Loucy (cell line): ENCODE measurements around the gene PAPPA2.

Experiments used
- H2AFZ ChIP-seq: fragments of 200-600 bp; sonication (generic); 2 replicates; pipeline ENCODE4 v1.6.0; 2016; ENCODE audit warnings: antibody characterized with exemption, mild to moderate bottlenecking, low read length, moderate library complexity
- H3F3A ChIP-seq: fragments of 200-600 bp; 2 replicates; pipeline ENCODE4 v1.6.0; 2016; ENCODE audit warnings: antibody characterized with exemption, low read depth, mild to moderate bottlenecking
- H3K27me3 ChIP-seq: fragments of 200-600 bp; sonication (generic); 2 replicates; pipeline ENCODE4 v1.6.1; 2014; ENCODE audit warnings: low read length, mild to moderate bottlenecking; ENCODE audit not compliant: insufficient read depth, poor library complexity, severe bottlenecking
- H3K36me3 ChIP-seq: fragments of 200-600 bp; sonication (generic); 2 replicates; pipeline ENCODE4 v1.6.1; 2016; ENCODE audit warnings: low read length; ENCODE audit not compliant: insufficient read depth
- H3K4me1 ChIP-seq: fragments of 200-600 bp; sonication (generic); 2 replicates; pipeline ENCODE4 v1.5.1; 2014; ENCODE audit warnings: low read length, mild to moderate bottlenecking; ENCODE audit not compliant: insufficient read depth, poor library complexity, severe bottlenecking
- H3K4me2 ChIP-seq: fragments of 200-600 bp; sonication (generic); 2 replicates; pipeline ENCODE4 v1.6.0; 2014; ENCODE audit warnings: antibody characterized with exemption, low read length, low read depth, mild to moderate bottlenecking; ENCODE audit not compliant: poor library complexity, severe bottlenecking
- H3K4me3 ChIP-seq: fragments of 200-600 bp; sonication (generic); 2 replicates; pipeline ENCODE4 v1.5.1; 2014; ENCODE audit warnings: low read length, mild to moderate bottlenecking, mixed read lengths; ENCODE audit not compliant: poor library complexity, severe bottlenecking
- H3K79me2 ChIP-seq: fragments of 200-600 bp; sonication (generic); 2 replicates; pipeline ENCODE4 v1.6.1; 2014; ENCODE audit warnings: low read length; ENCODE audit not compliant: insufficient read depth
- H3K9ac ChIP-seq: fragments of 200-600 bp; sonication (generic); 2 replicates; pipeline ENCODE4 v1.6.0; 2014; ENCODE audit warnings: mild to moderate bottlenecking, low read depth, low read length, moderate library complexity; ENCODE audit not compliant: poor library complexity, severe bottlenecking
- H3K9me2 ChIP-seq: fragments of 200-600 bp; sonication (generic); replicated peaks from 2 replicates; pipeline ENCODE4 v1.6.1; 2016; ENCODE audit warnings: low read depth, low read length, mixed read lengths
- H3K9me3 ChIP-seq: fragments of 200-600 bp; sonication (generic); 2 replicates; pipeline ENCODE4 v1.6.1; 2014; ENCODE audit warnings: mild to moderate bottlenecking, antibody characterized with exemption, low read length, low read depth; ENCODE audit not compliant: insufficient read depth
- H4K20me1 ChIP-seq: fragments of 200-600 bp; sonication (generic); 2 replicates; pipeline ENCODE4 v1.6.0; 2014; ENCODE audit warnings: antibody characterized with exemption, low read length, mild to moderate bottlenecking; ENCODE audit not compliant: insufficient read depth, poor library complexity, severe bottlenecking
- EZH2phosphoT487 ChIP-seq: fragments of 200-600 bp; IDR thresholded peaks from 2 replicates; pipeline ENCODE4 v1.6.1; 2018; ENCODE audit warnings: antibody characterized with exemption, mild to moderate bottlenecking, moderate library complexity, borderline replicate concordance
- TF ChIP-seq, protein P1 (sequence below): fragments of 200-600 bp; sonication (generic); conservative IDR thresholded peaks from 2 replicates; pipeline ENCODE4 v1.5.1; 2014; ENCODE audit warnings: mild to moderate bottlenecking, antibody characterized with exemption, low read length

PAPPA2 gene

GRCh38 chr1:176692431-176692830 lies 229.5 kb downstream of the PAPPA2 start:
- Histone ChIP-seq H4K20me1 (no peaks in the 10 kb centered on the region), H3K9me2 (no peaks in the 10 kb centered on the region), H3K4me2 (no peak overlapping the region), H2AFZ (no peak overlapping the region), H3K4me1 (peaks cover 10% of the 10 kb centered on the region), H3K9ac (no peak overlapping the region), H3K9me3 (no peaks in the 10 kb centered on the region), H3K4me3 (no peak overlapping the region), H3K27me3 (no peaks in the 10 kb centered on the region), H3K79me2 (no peaks in the 10 kb centered on the region), H3F3A (no peaks in the 10 kb centered on the region), H3K36me3 (no peaks in the 10 kb centered on the region)
- TF ChIP-seq, protein P1, sequence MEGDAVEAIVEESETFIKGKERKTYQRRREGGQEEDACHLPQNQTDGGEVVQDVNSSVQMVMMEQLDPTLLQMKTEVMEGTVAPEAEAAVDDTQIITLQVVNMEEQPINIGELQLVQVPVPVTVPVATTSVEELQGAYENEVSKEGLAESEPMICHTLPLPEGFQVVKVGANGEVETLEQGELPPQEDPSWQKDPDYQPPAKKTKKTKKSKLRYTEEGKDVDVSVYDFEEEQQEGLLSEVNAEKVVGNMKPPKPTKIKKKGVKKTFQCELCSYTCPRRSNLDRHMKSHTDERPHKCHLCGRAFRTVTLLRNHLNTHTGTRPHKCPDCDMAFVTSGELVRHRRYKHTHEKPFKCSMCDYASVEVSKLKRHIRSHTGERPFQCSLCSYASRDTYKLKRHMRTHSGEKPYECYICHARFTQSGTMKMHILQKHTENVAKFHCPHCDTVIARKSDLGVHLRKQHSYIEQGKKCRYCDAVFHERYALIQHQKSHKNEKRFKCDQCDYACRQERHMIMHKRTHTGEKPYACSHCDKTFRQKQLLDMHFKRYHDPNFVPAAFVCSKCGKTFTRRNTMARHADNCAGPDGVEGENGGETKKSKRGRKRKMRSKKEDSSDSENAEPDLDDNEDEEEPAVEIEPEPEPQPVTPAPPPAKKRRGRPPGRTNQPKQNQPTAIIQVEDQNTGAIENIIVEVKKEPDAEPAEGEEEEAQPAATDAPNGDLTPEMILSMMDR = no peak
- no peak for TF ChIP-seq EZH2phosphoT487

- Histone ChIP-seq H3K9me2 (no peaks in the 10 kb centered on the region), H3F3A (no peaks in the 10 kb centered on the region), H3K36me3 (no peaks in the 10 kb centered on the region), H3K4me1 (peaks cover 10% of the 10 kb centered on the region), H3K79me2 (no peaks in the 10 kb centered on the region), H3K4me3 (no peak overlapping the region), H3K9me3 (no peaks in the 10 kb centered on the region), H3K27me3 (no peaks in the 10 kb centered on the region), H2AFZ (0 out of 2 replicates have a peak overlapping the region, but pooled peaks have one; percentile 24), H4K20me1 (no peaks in the 10 kb centered on the region), H3K9ac (no peak overlapping the region), H3K4me2 (no peak overlapping the region)
- TF ChIP-seq, protein P1 = no peak
These were observed 230.2 kb downstream of the PAPPA2 start for GRCh38 chr1:176692988-176693696.

DNA sequence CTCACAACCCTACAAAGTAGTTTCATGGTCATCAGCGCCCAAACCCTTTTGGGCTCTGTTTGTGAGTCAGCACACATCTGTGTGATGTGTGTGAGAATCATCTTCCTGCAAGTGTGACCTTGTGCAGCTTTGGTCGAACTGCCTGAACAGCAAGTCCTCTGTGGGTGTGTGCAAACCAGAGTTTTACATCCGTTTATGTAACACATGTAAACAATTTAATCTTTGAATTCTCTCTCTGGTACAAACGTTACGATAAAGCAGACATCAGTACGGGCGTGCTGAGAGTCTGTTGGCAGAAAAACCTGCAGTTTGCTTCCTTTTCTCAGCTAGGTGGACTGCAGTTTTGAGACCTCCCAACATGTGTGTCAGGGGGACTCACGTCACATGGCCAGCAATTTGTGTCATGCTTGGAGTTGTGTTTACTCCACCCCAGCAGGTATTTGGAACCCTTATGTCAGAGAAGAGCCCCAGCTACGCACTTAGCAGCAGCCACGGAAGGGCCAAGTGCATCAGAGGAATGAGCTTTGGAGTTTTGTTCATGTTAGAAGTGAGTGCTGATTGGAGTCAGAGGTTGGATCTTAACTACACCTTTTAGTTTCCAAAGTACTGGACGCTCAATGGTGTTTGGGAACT lies 230.8 kb downstream of the PAPPA2 start:
- Histone ChIP-seq H3K36me3 (no peaks in the 10 kb centered on the region), H3K4me2 (no peak overlapping the region), H3K9me3 (no peaks in the 10 kb centered on the region), H3K79me2 (no peaks in the 10 kb centered on the region), H3F3A (no peaks in the 10 kb centered on the region), H3K9ac (no peak overlapping the region), H2AFZ (0 out of 2 replicates have a peak overlapping the region, but pooled peaks have one; percentile 24), H4K20me1 (no peaks in the 10 kb centered on the region), H3K4me3 (no peak overlapping the region), H3K9me2 (no peaks in the 10 kb centered on the region), H3K27me3 (no peaks in the 10 kb centered on the region), H3K4me1 (peaks cover 10% of the 10 kb centered on the region)
- TF ChIP-seq, protein P1 = no peak
- no peak for TF ChIP-seq EZH2phosphoT487
